HCT116 (cell line): ENCODE measurements around the gene NYAP1. TPM values are rescaled to one million over a fixed set of nuclear protein-coding genes. Genes with fewer than 3 reads are reported as not detected.

Source experiments
- ATAC-seq: fragments of 200-7000 bp; cut with Tn5 transposase; 2 replicates; pipeline ENCODE4 v1.9.1; 2020; ENCODE audit warnings: mild to moderate bottlenecking, moderate library complexity
- BruUV-seq: library from RNA; stranded (reverse); fragments of 400-500 nt; replicated peaks from 2 replicates; lab custom pipeline; 2021; lab: Mats Ljungman, UMichigan
- CTCF ChIA-PET: fragments of 300-600 bp; sonication (Branson Sonifier 250); formaldehyde crosslinking; loops from one replicate; lab custom pipeline; 2021; ENCODE audit warnings: antibody characterized with exemption; lab: Charles Lee
- POLR2A ChIA-PET: fragments of 300-600, 350-600 bp; sonication (Branson Sonifier 250); formaldehyde crosslinking; loops from one replicate; lab custom pipeline; 2021; ENCODE audit warnings: antibody characterized with exemption; lab: Charles Lee
- RAD21 ChIA-PET, 2 experiments: fragments of 300-600 bp; sonication (Branson Sonifier 250); formaldehyde crosslinking; loops; one replicate each; lab custom pipeline; 2023; ENCODE audit warnings: low total read pairs in 2 of 2; ENCODE audit not compliant: uncharacterized antibody in 2 of 2, unreplicated experiment in 2 of 2, low non-redundant PET in 1 of 2; lab: Charles Lee
- DNase-seq: peaks from one replicate; pipeline ENCODE4 v3.0.0-alpha.2; 2010; ENCODE audit warnings: low read depth, low spot score
- H2AFZ ChIP-seq: fragments of 200-600 bp; shearing (Covaris generic), sonication (generic); 2 replicates; pipeline ENCODE4 v1.6.1; 2017; ENCODE audit warnings: low read depth, mixed run types, mixed read lengths, antibody characterized with exemption, low read length; ENCODE audit not compliant: poor library complexity, severe bottlenecking
- H3K27ac ChIP-seq: 2 replicates; pipeline ENCODE4 v1.5.1; 2012; ENCODE audit warnings: low read depth, low read length
- H3K27me3 ChIP-seq: fragments of 200-600 bp; sonication (generic); 2 replicates; pipeline ENCODE4 v1.6.1; 2016; ENCODE audit warnings: mixed run types, low read length, mixed read lengths; ENCODE audit not compliant: insufficient read depth
- H3K36me3 ChIP-seq, 2 experiments: fragments of 200-500 bp in 1 of 2; fragments of 200-600 bp in 1 of 2; sonication (Bioruptor generic) in 1 of 2; sonication (generic) in 1 of 2; 2 replicates each; pipeline versions ENCODE4 v1.5.1 to v1.6.1; 2014 to 2016; ENCODE audit warnings: low read length in 2 of 2, inconsistent platforms in 1 of 2, mixed read lengths in 1 of 2, mixed run types in 1 of 2; ENCODE audit not compliant: insufficient read depth in 2 of 2, control insufficient read depth in 1 of 2
- H3K4me1 ChIP-seq, 2 experiments: fragments of 200-600 bp in 1 of 2; sonication (generic) in 1 of 2; 2 replicates each; pipeline versions ENCODE4 v1.5.1 to v1.6.1; 2012 to 2017; ENCODE audit warnings: low read length in 2 of 2, inconsistent platforms in 1 of 2, mild to moderate bottlenecking in 1 of 2, mixed read lengths in 1 of 2, mixed run types in 1 of 2, moderate library complexity in 1 of 2; ENCODE audit not compliant: insufficient read depth in 2 of 2, control insufficient read depth in 1 of 2
- H3K4me2 ChIP-seq: fragments of 200-600 bp; sonication (generic); 2 replicates; pipeline ENCODE4 v1.6.1; 2017; ENCODE audit warnings: mixed run types, low read length, mixed read lengths
- H3K4me3 ChIP-seq, 2 experiments: fragments of 200-600 bp in 1 of 2; sonication (generic) in 1 of 2; replicated peaks in 1 of 2; 2 replicates each; pipeline ENCODE4 v1.5.1; 2011 to 2016; ENCODE audit warnings: low read length in 2 of 2, control low read depth in 1 of 2, low read depth in 1 of 2, mild to moderate bottlenecking in 1 of 2, mixed read lengths in 1 of 2, mixed run types in 1 of 2
- H3K79me2 ChIP-seq: fragments of 200-600 bp; sonication (generic); 2 replicates; pipeline ENCODE4 v1.6.1; 2017; ENCODE audit warnings: mild to moderate bottlenecking, mixed run types, low read length, moderate library complexity, mixed read lengths; ENCODE audit not compliant: insufficient read depth
- H3K9ac ChIP-seq: fragments of 200-600 bp; sonication (generic); 2 replicates; pipeline ENCODE4 v1.6.1; 2016; ENCODE audit warnings: low read length, mixed read lengths
- H3K9me2 ChIP-seq: fragments of 200-600 bp; sonication (generic), shearing (Covaris generic); 2 replicates; pipeline ENCODE4 v1.6.1; 2017; ENCODE audit warnings: mixed run types, mild to moderate bottlenecking, moderate library complexity; ENCODE audit not compliant: insufficient read depth
- H3K9me3 ChIP-seq, 2 experiments: fragments of 200-500 bp in 1 of 2; fragments of 200-600 bp in 1 of 2; sonication (Bioruptor generic) in 1 of 2; sonication (generic) in 1 of 2; 2 replicates each; pipeline ENCODE4 v1.6.1; 2014 to 2017; ENCODE audit warnings: low read length in 2 of 2, mixed read lengths in 2 of 2, inconsistent platforms in 1 of 2, low read depth in 1 of 2, mild to moderate bottlenecking in 1 of 2, mixed run types in 1 of 2, moderate library complexity in 1 of 2; ENCODE audit not compliant: control insufficient read depth in 1 of 2, insufficient read depth in 1 of 2
- H4K20me1 ChIP-seq: fragments of 200-600 bp; sonication (generic), shearing (Covaris generic); 2 replicates; pipeline ENCODE4 v1.6.1; 2017; ENCODE audit warnings: mixed run types, mild to moderate bottlenecking, moderate library complexity; ENCODE audit not compliant: insufficient read depth
- EGR1 ChIP-seq: IDR thresholded peaks from 2 replicates; pipeline ENCODE4 v1.6.1; 2012; ENCODE audit warnings: low read depth
- ELF1 ChIP-seq: IDR thresholded peaks from 2 replicates; pipeline ENCODE4 v1.6.1; 2012; ENCODE audit warnings: low read depth, borderline replicate concordance
- EZH2phosphoT487 ChIP-seq: fragments of 200-600 bp; IDR thresholded peaks from 2 replicates; pipeline ENCODE4 v1.6.1; 2018; ENCODE audit warnings: antibody characterized with exemption, borderline replicate concordance
- JUND ChIP-seq: IDR thresholded peaks from 2 replicates; pipeline ENCODE4 v1.6.1; 2012
- POLR2A ChIP-seq: IDR thresholded peaks from 2 replicates; pipeline ENCODE4 v1.7.0; 2011; ENCODE audit warnings: borderline replicate concordance; ENCODE audit not compliant: insufficient read depth, insufficient read length; ENCODE audit errors: extremely low read depth
- POLR2AphosphoS5 ChIP-seq: IDR thresholded peaks from 2 replicates; pipeline ENCODE4 v1.6.1; 2011; ENCODE audit warnings: mild to moderate bottlenecking, low read depth, low read length, moderate library complexity
- RAD21 ChIP-seq: IDR thresholded peaks from 2 replicates; pipeline ENCODE4 v1.6.1; 2012; ENCODE audit warnings: low read depth, mild to moderate bottlenecking
- SIN3A ChIP-seq: IDR thresholded peaks from 2 replicates; pipeline ENCODE4 v1.6.1; 2012; ENCODE audit warnings: low read depth
- intact Hi-C: fragments of 100-400 bp; cut with micrococcal nuclease; formaldehyde crosslinking; loops from 2 replicates; pipeline ENCODE4 v1.10.0; 2022
- total RNA-seq: library from RNA; stranded (reverse); gene quantifications from one replicate; pipeline ENCODE4 v1.2.1, GENCODE V29; 2021; ENCODE audit not compliant: unreplicated experiment
- TF ChIP-seq, protein P1 (sequence below): IDR thresholded peaks from 2 replicates; pipeline ENCODE4 v1.6.1; 2012
- TF ChIP-seq, protein P2 (sequence below): IDR thresholded peaks from 2 replicates; pipeline ENCODE4 v1.6.1; 2011; ENCODE audit warnings: mild to moderate bottlenecking, low read length, moderate library complexity; ENCODE audit not compliant: insufficient replicate concordance; ENCODE audit errors: extremely low read depth
- TF ChIP-seq, protein P3 (sequence below): IDR thresholded peaks from 2 replicates; pipeline ENCODE4 v1.6.1; 2012; ENCODE audit warnings: low read depth

Gene NYAP1
- total RNA-seq, 1 experiment from 2014 or later = 6.7 TPM

DNA sequence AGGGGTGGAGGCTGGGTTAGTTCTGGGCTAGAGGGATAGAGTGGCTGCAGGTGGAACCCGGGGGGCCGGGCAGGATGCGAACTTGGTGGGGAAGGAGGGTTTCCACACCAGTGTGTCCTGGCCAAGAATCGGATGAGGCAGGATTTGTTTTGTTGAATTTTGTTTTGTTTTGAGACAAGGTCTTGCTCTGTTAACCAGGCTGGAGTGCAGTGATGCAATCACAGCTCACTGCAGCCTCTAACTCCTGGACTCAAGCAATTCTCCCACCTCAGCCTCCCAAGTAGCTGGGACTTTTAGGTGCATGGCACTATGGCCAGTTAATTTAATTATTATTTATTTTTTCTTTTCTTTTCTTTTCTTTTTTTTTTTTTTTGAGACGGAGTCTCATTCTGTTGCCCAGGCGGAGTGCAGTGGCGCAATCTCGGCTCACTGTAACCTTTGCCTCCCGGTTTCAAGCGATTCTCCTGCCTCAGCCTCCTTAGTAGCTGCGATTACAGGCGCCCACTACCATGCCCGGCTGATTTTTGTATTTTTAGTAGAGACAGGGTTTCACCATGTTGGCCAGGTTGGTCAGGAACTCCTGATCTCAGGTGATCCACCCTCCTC, 34.4 kb upstream of the NYAP1 start:
- H3K27ac ChIP-seq = no peak overlapping the region
- ChIA-PET RAD21 (no interaction called here), POLR2A (interaction anchor here (0.7 kb wide), 1 partner anchor 1504 kb away, joined by 3 read pairs; no protein-coding TSS in a partner anchor), CTCF (interaction anchor here (0.7 to 2.4 kb wide), 5 partner anchors 8 to 137 kb away, joined by 4 to 12 read pairs (median 7); partner anchors contain the start of genes FBXO24, LRCH4, MEPCE and PPP1R35)
- intact Hi-C loops = no loop called here
- TF ChIP-seq, protein P1, sequence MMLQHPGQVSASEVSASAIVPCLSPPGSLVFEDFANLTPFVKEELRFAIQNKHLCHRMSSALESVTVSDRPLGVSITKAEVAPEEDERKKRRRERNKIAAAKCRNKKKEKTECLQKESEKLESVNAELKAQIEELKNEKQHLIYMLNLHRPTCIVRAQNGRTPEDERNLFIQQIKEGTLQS = no peak
- no peak for TF ChIP-seq JUND
- TF ChIP-seq EGR1 = no peak
- TF ChIP-seq POLR2A = no peak
- no peak for TF ChIP-seq SIN3A
- TF ChIP-seq POLR2AphosphoS5 = no peak
- TF ChIP-seq, protein P2, sequence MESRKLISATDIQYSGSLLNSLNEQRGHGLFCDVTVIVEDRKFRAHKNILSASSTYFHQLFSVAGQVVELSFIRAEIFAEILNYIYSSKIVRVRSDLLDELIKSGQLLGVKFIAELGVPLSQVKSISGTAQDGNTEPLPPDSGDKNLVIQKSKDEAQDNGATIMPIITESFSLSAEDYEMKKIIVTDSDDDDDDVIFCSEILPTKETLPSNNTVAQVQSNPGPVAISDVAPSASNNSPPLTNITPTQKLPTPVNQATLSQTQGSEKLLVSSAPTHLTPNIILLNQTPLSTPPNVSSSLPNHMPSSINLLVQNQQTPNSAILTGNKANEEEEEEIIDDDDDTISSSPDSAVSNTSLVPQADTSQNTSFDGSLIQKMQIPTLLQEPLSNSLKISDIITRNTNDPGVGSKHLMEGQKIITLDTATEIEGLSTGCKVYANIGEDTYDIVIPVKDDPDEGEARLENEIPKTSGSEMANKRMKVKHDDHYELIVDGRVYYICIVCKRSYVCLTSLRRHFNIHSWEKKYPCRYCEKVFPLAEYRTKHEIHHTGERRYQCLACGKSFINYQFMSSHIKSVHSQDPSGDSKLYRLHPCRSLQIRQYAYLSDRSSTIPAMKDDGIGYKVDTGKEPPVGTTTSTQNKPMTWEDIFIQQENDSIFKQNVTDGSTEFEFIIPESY = no peak
- no peak for TF ChIP-seq RAD21
- TF ChIP-seq, protein P3, sequence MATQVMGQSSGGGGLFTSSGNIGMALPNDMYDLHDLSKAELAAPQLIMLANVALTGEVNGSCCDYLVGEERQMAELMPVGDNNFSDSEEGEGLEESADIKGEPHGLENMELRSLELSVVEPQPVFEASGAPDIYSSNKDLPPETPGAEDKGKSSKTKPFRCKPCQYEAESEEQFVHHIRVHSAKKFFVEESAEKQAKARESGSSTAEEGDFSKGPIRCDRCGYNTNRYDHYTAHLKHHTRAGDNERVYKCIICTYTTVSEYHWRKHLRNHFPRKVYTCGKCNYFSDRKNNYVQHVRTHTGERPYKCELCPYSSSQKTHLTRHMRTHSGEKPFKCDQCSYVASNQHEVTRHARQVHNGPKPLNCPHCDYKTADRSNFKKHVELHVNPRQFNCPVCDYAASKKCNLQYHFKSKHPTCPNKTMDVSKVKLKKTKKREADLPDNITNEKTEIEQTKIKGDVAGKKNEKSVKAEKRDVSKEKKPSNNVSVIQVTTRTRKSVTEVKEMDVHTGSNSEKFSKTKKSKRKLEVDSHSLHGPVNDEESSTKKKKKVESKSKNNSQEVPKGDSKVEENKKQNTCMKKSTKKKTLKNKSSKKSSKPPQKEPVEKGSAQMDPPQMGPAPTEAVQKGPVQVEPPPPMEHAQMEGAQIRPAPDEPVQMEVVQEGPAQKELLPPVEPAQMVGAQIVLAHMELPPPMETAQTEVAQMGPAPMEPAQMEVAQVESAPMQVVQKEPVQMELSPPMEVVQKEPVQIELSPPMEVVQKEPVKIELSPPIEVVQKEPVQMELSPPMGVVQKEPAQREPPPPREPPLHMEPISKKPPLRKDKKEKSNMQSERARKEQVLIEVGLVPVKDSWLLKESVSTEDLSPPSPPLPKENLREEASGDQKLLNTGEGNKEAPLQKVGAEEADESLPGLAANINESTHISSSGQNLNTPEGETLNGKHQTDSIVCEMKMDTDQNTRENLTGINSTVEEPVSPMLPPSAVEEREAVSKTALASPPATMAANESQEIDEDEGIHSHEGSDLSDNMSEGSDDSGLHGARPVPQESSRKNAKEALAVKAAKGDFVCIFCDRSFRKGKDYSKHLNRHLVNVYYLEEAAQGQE = no peak
- no peak for TF ChIP-seq ELF1
- TF ChIP-seq EZH2phosphoT487 = no peak
- no peaks in the 10 kb centered on the region for H3K9me2 ChIP-seq
- H3K4me2 ChIP-seq = no peak overlapping the region
- no peak overlapping the region for H3K4me3 ChIP-seq
- ATAC-seq = no peak
- no peaks in the 10 kb centered on the region for H3K27me3 ChIP-seq
- peaks cover 2 to 23% of the 10 kb centered on the region in 2 experiments; a peak in 3 of 4 replicates for H3K4me1 ChIP-seq
- no peak overlapping the region for H2AFZ ChIP-seq
- no TSS peak for BruUV-seq
- H4K20me1 ChIP-seq = no peaks in the 10 kb centered on the region
- no peaks in the 10 kb centered on the region for H3K36me3 ChIP-seq
- no peaks in the 10 kb centered on the region for H3K79me2 ChIP-seq
- H3K9ac ChIP-seq = no peak overlapping the region
- H3K9me3 ChIP-seq = no peaks in the 10 kb centered on the region
- DNase-seq = no peak
